ENCODE measurements around the gene SULT2B1.
A peak's percentile ranks its signal among the peaks of the same experiment; 100 is the strongest.

SULT2B1 gene

GRCh38 chr19:48636859-48637448 lies 85.0 kb downstream of the SULT2B1 start, which contains the start of gene DBP:
Gene DBP, minus strand, starts transcription at chr19:48637379. Its CDS starts 385 bp downstream, at chr19:48636994.
- no peak for DNase-seq

GRCh38 chr19:48637449-48637947 lies 85.5 kb downstream of the SULT2B1 start:
- DNase-seq: peak; percentile 97

GRCh38 chr19:48637948-48638830 lies 86.2 kb downstream of the SULT2B1 start:
- peak; percentile 88 for DNase-seq

- no peak for DNase-seq
Observed at GRCh38 chr19:48638831-48639381, 86.9 kb downstream of the SULT2B1 start.

GRCh38 chr19:48639483-48640375 lies 87.8 kb downstream of the SULT2B1 start:
- no peak for DNase-seq

GRCh38 chr19:48641850-48642249 lies 89.9 kb downstream of the SULT2B1 start:
- DNase-seq: no peak

GRCh38 chr19:48642862-48643261 lies 90.9 kb downstream of the SULT2B1 start:
- no peak for DNase-seq

- DNase-seq: no peak
Observed at GRCh38 chr19:48644355-48644754, 92.4 kb downstream of the SULT2B1 start.

GRCh38 chr19:48644839-48645619 lies 93.1 kb downstream of the SULT2B1 start:
- DNase-seq: peak; percentile 86

GRCh38 chr19:48645620-48646000 lies 93.6 kb downstream of the SULT2B1 start:
- DNase-seq: peak; percentile 73

- DNase-seq: peak; percentile 90
Observed at GRCh38 chr19:48646001-48646721, 94.2 kb downstream of the SULT2B1 start, which contains the start of gene CA11. Gene CA11, minus strand, starts transcription at chr19:48646187. Its CDS starts 555 bp downstream, at chr19:48645632.

GRCh38 chr19:48646722-48647216 lies 94.8 kb downstream of the SULT2B1 start:
- DNase-seq: no peak

- no peak for DNase-seq
Observed at GRCh38 chr19:48648134-48648533, 96.2 kb downstream of the SULT2B1 start.
